Gastroesophageal sphincter (tissue), 3 donors: ENCODE data around the gene NUTM2F.

Experiments
- POLR2AphosphoS5 ChIP-seq: sonication (generic); formaldehyde crosslinking; IDR thresholded peaks from one replicate; pipeline ENCODE4 v1.6.1; 2017; ENCODE audit warnings: antibody characterized with exemption
- TF ChIP-seq, protein P1 (sequence below), 4 experiments: fragments of 200-600 bp in 2 of 4; fragments of 450-650 bp in 2 of 4; sonication (generic) in 1 of 4; IDR thresholded peaks; one replicate each; pipeline ENCODE4 v1.5.1; 2017 to 2019; ENCODE audit warnings: antibody characterized with exemption in 4 of 4, mild to moderate bottlenecking in 2 of 4, moderate library complexity in 2 of 4

DNA sequence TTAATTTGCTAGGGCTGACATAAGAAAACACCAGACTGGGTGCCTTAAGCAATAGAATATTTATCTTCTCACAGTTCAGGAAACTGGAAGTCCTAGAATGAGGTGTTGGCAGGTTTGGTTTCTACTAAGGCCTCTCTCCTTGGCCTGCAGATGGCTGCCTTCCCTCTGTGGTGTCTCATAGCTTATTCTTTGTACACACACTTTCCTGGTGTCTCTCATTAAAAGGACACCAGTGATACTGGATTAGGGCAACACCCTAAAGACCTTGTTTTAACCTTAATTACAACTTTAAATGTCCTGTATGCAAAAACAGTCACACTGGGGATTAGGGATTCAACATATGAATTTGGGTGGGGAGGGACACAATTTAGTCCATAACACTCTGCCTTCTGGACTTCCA lies 25.1 kb downstream of the NUTM2F start:
- TF ChIP-seq, protein P1, sequence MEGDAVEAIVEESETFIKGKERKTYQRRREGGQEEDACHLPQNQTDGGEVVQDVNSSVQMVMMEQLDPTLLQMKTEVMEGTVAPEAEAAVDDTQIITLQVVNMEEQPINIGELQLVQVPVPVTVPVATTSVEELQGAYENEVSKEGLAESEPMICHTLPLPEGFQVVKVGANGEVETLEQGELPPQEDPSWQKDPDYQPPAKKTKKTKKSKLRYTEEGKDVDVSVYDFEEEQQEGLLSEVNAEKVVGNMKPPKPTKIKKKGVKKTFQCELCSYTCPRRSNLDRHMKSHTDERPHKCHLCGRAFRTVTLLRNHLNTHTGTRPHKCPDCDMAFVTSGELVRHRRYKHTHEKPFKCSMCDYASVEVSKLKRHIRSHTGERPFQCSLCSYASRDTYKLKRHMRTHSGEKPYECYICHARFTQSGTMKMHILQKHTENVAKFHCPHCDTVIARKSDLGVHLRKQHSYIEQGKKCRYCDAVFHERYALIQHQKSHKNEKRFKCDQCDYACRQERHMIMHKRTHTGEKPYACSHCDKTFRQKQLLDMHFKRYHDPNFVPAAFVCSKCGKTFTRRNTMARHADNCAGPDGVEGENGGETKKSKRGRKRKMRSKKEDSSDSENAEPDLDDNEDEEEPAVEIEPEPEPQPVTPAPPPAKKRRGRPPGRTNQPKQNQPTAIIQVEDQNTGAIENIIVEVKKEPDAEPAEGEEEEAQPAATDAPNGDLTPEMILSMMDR (IDR thresholded peaks at IDR 0.05) = no peak
- TF ChIP-seq POLR2AphosphoS5 = no peak
